ENCODE data around the gene EZR. TPM values are rescaled to one million over a fixed set of nuclear protein-coding genes. Genes with fewer than 3 reads are reported as not detected.

Gene EZR
- total and polyA plus RNA-seq, 2 donors (not counting 1 experiment from before 2014, with no cell fraction given) = 227 to 945 TPM

DNA sequence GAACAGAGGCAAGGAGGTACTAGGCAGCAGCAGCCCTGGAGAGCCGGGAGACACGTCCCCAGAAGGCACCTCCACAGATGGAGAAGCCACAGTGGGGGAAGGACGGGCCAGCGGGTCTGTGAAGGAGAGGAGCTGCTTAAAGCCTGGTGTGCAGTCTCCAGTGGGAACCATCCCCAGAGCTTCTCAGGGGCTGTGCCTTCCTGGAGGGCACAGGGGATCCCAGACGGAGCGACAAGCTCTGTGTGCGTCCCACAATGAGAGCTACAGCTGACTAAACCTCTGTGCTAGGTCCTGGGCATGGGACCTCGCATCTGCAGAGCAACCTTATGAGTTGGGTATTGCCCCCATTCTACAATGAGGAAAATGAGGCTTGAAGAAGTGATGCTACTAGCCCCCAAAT lies 50.7 kb downstream of the EZR start:
- H3K9ac ChIP-seq (ENCODE audit: low read length) = no peak overlapping the region
- POLR2A ChIA-PET = interaction anchor here (1.4 kb wide), 1 partner anchor 64 kb away, joined by 4 read pairs; no protein-coding TSS in a partner anchor

More for the DNA sequence above, 50.7 kb downstream of the EZR start:
- Histone ChIP-seq H3K4me2 (replicated peaks; ENCODE audit: low read depth, low read length, poor library complexity, severe bottlenecking) (no peak overlapping the region), H3K4me3 (ENCODE audit: control extremely low read depth in 1 of 5, extremely low read depth in 1 of 5, insufficient read depth in 1 of 5, low read depth in 2 of 5, low read length in 4 of 5) (no peak overlapping the region), H3K4me1 (ENCODE audit: control insufficient read depth in 2 of 2, insufficient read depth in 2 of 2, low read length in 2 of 2) (no peaks in the 10 kb centered on the region), H3K79me2 (ENCODE audit: control insufficient read depth, insufficient read depth, low read length) (peaks cover 20% of the 10 kb centered on the region), H2AFZ (ENCODE audit: insufficient read depth, low read depth, low read length, poor library complexity, severe bottlenecking) (no peak overlapping the region), H4K20me1 (ENCODE audit: control insufficient read depth, insufficient read depth, low read length, poor library complexity, severe bottlenecking) (peaks cover 88% of the 10 kb centered on the region), H3K9me3 (ENCODE audit: control extremely low read depth in 1 of 3, control insufficient read depth in 2 of 3, insufficient read depth in 1 of 3, low read length in 2 of 3) (no peaks in the 10 kb centered on the region), H3K27me3 (replicated peaks in 1 of 4; ENCODE audit: control extremely low read depth in 1 of 4, control insufficient read depth in 3 of 4, insufficient read depth in 4 of 4, low read length in 3 of 4) (no peaks in the 10 kb centered on the region), H3K27ac (ENCODE audit: low read length in 2 of 2) (no peak overlapping the region), H3K36me3 (replicated peaks in 1 of 2; ENCODE audit: control extremely low read depth in 1 of 2, control insufficient read depth in 1 of 2, extremely low read depth in 1 of 2, insufficient read depth in 2 of 2, low read length in 1 of 2) (peaks cover 34 to 87% of the 10 kb centered on the region in 2 experiments)
- CTCF ChIA-PET = interaction anchor here (0.6 to 1.5 kb wide), 5 partner anchors 61 to 204 kb away, joined by 3 to 8 read pairs (median 7); no protein-coding TSS in a partner anchor
- ATAC-seq (ENCODE audit: low read depth) (no peak), DNase-seq (peak; percentile 52)
- WGBS (ENCODE audit: insufficient coverage) = 92% methylated on average over 8 of the region's 8 CpGs
- no peaks in the 10 kb centered on the region for H3K27me3 Mint-ChIP-seq
- intact Hi-C loops (cut with micrococcal nuclease) = no loop called here
- no peaks in the 10 kb centered on the region for H3K4me1 Mint-ChIP-seq
- H3K27ac Mint-ChIP-seq = peak overlapping the region; percentile 47
- H3K9me3 Mint-ChIP-seq (ENCODE audit: insufficient read depth) = no peaks in the 10 kb centered on the region
- H3K4me3 Mint-ChIP-seq = no peak overlapping the region
- no peak for TF ChIP-seq CTCF (IDR thresholded peaks at IDR 0.05)
- TF ChIP-seq EZH2 (IDR thresholded peaks at IDR 0.05; ENCODE audit: borderline replicate concordance, insufficient read depth, low read depth, low read length, poor library complexity, severe bottlenecking) = no peak
